Inflammatory macrophage (primary cell): ENCODE results near the gene FGF21.
"Not testable (repeated sequence)": the region's sequence is repeated elsewhere in the genome, so short reads cannot be mapped to it uniquely, and the experiment has no call there.

Source experiments
- DNase-seq, 2 donors: peaks; one replicate each; pipeline ENCODE4 v3.0.0-alpha.2; 2020 to 2022
- total RNA-seq, 18 experiments: gene quantifications; one replicate each; lab custom pipeline; 2026; ENCODE audit warnings: mixed read lengths in 6 of 18, inconsistent platforms in 2 of 18; lab: John Stamatoyannopoulos, UW

Gene FGF21, protein sequence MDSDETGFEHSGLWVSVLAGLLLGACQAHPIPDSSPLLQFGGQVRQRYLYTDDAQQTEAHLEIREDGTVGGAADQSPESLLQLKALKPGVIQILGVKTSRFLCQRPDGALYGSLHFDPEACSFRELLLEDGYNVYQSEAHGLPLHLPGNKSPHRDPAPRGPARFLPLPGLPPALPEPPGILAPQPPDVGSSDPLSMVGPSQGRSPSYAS
- total RNA-seq: 0 to 0.06 (median 0) reads per million in 18 experiments

DNA sequence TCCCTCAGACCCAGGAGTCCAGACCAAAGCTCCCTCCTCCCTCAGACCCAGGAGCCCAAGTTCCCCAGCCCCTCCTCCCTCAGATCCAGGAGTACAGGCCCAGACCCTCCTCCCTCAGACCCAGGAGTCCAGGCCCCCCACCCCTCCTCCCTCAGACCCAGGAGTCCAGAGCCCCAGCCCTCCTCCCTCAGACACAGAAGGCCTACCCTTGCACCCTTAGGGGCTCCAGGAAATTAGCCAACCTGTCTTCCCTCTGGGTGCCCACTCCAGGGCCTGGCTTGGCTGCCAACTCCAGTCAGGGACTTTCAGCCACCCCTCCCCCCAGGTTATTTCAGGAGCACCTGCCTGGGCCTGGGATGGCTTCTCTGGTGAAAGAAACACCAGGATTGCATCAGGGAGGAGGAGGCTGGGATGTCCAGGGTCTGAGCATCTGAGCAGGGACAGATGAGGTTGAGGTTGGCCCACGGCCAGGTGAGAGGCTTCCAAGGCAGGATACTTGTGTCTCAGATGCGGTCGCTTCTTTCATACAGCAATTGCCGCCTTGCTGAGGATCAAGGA is at the start of gene FGF21:
TSS of gene FGF21 (plus strand) at position 441 of the 558 bp plus-strand sequence. CDS start 713 bp downstream, outside the sequence.
- DNase-seq: no peak

DNA sequence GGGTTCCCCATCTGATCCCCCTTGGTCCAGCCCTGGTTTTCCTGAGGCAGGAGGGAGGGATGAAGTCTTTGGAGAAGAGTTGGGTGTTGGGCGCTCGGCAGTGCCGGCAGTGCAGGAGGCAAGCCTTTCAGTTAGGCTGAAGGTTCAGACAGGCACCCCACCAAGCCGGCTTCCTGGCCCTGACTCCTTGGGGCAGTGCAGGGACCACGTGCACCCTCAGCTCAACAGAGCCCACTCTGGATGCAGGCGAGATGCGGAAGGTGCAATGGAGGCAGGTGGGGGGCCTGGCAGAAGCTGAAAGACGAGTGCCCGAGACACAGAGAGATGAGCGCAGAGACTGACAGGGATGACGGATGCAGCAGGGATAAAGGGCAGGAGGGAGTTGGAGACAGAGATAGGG is 46.9 kb upstream of the FGF21 start:
- no peak for DNase-seq

DNA sequence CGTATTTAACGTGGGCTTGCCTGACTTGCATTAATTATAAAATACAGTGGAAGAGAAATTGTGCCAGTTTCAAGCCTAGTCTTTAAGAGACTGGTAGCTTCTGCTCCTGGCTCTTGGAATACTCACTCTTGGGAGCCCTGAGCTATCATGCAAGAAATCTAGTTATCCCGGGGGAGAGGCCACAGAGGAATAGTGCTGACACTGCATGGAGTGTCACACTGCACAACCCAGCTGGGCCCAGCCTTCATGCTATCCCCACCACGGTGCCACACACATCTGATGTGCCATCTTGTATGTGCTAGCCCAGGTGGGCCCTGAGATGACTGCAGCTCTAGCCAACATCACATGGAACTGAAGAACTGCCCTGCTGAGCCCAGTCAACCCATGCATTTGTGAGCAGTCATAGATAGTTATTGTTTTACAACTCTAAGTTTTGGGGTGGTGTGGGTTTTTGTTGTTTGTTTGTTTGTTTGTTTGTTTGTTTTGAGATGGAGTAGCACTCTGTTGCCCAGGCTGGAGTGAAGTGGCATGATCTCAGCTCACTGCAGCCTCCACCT is 44.1 kb upstream of the FGF21 start:
- no peak for DNase-seq

DNA sequence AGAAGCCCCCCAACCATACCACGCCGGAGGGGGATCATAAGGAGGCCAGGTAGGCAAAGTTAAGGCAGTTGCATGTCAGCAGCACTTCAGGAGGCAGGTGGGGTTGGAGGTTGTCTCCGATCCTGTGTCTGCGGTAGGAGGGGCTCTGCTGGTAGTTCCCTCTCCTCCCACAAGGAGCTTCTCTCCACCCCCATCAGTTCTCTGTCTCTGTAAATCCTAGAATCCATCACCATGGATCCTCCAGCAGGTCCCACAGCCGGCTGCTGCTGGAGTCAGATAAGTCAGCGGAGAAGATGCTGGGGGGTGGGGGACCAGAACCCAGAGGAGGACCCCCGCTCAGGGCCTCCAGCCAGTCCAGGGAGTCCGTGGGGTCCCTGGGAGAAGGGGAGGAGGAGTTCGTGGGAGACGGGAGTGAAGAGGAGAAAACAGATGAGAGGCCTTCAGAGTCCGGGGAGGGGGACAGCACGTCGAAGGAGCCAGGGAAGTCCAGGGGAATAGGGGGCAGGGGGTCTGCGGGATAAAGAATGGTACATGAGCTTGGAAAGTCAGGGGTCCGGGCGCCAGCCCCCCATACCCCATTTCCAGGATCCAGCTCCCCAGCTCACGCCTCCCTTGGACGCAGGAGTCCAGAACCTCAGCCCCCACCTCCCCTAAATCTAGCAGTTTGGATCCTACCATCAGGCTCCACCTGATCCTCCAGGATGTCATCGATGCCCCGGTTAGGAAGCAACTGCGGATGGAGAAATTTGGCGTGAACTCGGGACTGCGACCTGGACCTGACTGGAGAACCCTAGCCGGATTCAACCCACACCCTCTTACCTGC is 42.1 kb upstream of the FGF21 start:
- DNase-seq: no peak

DNA sequence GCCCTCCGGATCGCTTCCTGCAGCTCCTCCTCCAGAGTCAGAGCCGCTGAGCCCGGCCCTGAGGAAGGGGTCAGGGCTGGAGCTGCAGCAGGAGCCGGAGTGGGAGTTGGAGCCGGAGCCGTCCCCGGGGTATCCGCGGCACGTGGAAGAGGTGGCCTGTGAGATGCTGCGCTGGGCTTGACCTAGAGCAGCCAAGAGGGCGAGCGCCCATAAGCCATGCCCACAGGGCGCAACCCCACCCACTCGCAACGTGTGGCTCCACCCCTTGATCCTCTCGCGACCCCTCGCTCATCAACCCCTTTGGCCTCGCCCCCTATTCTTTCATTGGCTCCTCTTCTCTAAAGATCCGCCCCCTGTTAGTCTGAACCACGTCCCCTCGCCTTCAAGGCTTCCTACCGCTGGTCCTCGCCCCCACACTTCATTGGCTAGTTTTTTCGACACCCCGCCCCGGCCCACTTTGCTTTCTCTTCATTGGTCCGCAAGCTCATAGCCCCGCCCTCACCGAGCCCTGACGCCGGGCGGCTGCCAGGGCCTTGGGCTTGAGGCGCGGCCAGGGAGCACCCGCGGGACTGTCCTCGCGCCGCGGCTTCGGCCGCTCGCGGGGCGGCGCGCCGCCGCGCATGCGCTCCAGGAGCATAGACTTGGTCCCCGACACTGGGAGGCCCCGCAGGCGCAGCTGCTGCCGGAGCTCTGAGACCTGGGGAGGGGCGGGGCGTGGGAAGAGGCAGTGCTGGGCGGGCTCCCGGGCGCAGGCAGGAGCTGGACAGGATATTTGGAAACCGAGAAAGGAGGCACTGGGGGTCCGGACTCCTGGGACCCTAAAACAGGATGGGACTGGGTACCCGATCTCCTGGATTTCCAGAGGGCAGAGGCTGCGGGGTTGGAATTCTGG is 41.2 kb upstream of the FGF21 start:
- peak; percentile 99 for DNase-seq

DNA sequence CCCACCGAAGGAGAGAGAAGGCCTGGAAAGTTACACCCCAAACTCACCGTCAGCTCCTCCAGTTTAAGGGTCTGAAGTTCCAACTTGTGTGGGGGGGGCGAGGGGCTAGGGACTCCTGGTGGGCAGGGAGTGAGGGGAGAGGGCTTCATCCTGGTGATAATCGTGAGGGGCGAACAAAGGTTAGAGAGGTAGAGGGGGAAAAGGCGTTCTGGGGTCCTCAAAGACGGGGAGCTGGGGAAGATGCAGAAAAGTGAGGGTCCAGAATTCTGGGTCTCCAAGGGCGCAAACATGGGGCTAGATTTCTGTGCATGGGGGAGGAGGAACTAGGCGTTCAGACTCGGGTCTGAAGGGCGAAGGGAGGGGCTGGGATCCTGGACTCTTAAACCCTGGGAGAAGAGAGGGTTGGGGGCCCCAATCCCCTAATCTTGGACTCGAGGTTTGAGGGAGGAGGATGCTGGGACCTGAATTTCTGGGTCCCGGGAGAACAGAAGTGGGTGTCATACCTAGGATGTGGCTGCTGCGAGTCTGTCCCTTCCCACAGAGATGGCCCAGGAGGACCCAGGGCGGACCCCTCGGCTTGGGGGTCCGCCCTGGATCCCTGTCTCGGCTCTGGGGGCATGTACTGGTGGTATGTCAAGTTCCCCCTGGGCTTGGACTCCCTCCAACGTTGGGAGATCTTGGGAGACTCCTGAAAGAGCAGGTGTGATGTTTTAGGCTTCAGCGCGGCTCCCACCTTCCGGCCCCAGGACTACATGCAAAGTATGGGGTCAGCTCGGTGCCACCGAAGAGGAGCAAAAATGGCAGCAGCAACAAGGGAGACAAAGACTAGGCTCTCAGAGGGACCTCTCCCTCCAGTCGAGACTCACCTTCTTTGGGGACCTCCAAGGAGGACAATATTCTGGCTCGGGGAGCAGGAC is 40.3 kb upstream of the FGF21 start:
- DNase-seq: no peak

DNA sequence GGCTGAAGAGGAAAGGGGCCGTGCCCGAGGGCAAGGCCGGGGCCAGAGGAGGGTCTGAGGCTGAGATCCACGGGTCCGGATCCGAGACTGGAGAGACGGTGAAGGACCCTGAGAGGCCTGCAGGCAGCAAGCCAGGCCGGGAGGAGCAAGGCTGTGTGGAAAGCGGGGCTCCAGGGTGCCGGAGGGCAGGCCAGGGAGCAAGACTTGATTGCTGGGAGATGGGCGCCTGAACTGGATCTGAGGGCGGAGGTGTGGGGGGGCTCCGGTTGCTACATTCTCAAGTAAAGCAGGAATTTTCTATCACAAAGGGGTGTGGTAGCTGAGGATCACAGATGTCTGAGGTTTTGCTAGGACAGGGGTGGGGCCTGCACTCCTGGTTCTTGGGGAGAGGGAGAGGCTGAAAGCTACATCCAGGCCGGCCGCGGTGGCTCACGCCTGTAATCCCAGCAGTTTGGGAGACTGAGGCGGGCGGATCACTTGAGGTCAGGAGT is 39.6 kb upstream of the FGF21 start:
- DNase-seq: no peak

DNA sequence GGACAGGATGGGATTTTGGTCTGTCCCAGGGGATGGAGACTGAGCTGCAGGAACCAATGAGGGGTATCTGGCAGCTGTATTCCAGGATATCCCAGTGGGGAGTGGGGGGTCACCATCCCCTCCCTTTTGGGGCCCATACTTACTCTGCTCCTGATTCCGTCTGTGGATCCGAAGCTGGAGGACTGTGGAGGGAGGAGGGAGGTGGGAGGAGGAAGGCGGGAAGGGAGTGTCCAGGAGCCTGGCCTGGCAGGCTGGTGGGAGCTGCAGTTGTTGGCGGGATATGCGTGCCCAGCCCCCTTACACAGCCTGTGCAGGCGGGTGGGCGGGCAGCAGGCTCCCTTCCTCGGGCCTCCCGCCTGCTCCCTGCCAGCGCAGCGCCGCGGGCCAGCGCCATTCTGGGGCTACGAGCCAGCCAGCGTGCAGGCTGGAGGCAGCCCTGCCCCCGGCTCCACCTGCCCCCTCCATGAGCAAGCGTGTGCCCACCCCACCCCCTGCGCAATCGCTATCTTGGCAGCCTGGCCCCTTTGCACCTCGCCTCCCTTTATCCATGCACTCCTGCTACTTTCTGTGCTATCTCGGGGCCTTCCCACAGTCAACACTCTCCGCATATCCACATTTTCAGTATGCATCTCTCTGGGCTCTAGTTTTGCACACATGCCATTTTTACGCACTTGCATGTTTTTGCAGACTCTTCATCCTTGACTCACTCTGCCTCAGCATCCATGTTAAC is 38.6 kb upstream of the FGF21 start:
- DNase-seq: no peak

DNA sequence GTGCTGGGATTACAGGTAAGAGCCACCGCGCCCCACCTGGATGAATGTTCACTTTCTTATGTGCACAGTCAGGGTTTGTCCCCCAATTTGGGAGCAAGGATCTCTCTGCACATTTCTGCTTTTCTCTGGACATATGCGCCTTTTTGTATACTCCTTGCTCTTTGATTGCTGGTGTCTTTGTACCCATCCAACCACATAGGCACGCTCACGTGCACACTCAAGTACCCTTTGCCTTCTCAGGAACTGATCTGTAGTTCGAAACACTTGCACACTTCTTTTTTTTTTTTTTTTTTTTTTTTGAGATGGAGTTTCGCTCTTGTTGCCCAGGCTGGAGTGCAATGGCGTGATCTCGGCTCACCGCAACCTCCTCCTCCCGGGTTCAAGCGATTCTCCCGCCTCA is 37.2 kb upstream of the FGF21 start:
- not testable (repeated sequence) for DNase-seq

DNA sequence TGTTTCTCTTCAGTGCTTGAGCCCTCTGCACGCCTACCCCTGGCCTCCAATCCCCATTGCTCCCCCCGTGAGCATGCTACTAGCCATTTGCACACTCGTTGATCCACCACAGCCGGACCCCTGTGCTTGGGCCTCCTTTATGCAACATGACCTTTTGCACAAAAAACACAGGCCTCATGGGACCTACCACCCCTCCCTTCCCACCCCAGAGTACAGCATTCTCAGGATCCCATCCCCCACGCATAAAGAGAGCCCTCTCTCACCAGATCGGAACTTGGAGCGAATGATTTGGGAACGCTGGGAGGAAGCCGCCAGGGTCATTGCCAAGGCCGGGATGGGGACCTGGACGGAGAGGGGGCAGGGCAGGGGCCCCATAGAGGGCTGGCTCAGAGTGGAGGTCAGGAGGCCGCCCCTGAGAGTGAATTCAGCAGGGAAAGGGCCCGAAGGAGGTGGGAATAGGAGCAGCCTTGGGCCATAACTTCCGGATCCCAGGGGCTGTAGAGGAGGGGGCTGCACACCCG is 36.6 kb upstream of the FGF21 start:
- no peak for DNase-seq

DNA sequence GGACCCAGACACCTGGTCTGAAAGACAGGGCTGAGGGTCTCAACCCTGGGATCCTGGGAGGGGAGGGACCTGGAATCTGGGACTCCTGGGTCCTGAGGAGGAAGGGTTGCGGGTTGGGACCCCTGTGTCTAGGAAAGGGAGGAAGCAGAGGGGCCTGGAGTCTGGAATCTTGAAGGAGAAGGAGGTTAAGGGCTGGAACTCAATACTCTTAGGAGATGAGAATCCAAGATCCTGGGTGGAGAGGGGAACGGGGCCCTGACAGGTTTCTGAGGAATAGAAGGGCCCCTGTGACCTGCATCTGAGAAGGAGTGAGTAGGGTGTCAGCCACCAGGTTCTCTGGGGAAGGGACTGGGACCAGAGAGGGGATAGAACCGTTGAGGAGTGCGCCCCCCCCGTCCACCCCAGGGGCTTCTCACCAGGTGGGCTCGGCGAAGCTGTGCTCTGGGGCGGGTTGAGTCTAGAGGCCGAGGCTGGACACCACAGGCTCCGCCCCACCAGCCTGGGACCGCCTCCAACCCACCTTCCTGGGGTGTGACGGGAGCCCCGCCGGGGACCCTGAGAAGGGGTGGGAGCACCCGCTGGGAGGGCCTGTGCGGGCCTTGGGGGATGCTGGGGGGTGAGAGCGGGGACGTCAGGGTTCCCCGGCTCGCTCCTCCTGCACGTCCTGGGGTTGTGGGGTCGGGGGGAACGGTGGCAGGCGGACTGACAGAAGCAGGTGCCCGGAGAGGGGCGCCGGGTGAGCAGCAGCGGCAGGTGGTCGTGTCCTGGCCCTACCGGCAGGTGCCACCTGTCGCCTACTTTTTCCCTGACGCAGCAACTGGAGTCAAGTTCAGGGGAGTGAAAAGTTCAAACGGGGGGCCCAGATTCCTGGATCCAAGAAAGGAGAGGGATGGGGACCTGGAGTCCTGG is 35.8 kb upstream of the FGF21 start, which contains the start of gene MAMSTR:
TSS of gene MAMSTR (minus strand) at position 463 of the 909 bp plus-strand sequence. CDS start 694 bp downstream, outside the sequence.
- no peak for DNase-seq

DNA sequence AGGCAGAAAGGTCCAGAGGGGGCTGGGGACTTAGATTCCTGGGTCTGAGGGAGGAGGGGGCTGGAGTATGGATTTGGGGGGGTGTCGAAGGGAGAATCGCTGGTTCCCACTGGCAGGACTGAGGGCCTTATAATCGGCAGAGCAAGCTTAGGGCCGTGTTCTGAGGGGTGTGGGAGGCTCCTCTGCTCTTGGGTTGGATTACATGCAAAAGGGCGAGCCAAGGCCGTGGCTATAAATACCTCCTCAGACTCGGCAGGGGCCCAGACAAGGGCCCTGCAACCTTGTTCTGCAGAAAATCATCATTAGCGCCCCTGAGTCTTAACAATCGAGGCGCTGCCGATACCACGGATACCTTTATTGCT is 35.1 kb upstream of the FGF21 start:
- no peak for DNase-seq

DNA sequence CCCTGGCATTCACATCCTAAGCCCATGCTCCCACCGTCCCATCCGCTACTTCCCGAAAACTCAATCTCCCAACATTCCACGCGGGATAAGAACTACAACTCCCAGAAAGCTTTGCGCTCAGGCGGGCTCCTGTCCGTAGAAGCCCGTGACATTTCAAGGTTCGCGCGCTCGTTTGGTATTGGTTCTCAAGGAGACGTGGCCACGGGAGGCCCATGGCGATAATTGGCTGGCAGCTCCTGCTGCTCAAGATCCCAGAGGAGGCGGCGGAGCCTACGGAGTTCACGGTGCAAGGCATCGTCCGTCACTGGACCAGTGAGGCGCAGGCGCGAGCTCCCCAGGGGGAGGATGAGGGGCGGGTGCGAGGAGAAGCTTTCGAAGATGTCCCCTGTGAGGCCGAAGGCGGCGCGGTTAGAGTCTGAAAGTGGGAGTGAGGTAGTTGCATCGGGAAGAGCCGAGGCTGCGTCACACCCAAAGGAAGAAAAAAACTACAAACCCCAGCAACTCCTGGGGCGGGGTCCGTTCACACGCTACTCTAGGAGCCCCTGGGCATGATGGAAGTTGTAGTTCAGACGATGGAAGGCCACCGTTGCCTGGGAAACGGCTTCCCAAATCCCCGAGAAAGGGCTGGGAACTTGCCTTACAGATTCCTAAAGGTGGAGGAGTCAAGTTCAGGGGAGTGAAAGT is 34.6 kb upstream of the FGF21 start:
- peak; percentile 97 to 98 for DNase-seq

DNA sequence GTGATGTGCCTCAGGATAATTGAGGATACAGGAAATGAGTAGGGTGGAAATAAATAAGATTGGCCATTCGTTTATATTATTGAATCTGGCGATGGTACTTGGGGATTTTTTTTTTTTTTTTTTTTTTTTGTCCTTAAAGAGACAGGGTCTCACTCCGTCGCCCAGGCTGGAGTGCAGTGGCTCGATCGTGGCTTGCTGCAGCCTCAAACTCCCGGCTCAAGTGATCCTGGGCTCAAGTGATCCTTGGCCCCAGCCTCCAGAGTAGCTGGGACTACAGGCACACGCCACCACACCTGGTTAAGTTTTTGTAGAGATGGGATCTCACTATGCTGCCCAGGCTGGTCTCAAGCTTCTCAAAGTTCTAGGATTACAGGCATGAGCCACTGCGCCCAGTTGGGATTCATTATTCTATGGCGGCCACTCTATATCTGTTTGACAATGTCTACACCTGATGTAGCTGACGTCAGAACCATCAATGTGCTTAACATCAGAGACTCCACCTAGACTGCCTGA is 33.1 kb upstream of the FGF21 start:
- DNase-seq: no peak

DNA sequence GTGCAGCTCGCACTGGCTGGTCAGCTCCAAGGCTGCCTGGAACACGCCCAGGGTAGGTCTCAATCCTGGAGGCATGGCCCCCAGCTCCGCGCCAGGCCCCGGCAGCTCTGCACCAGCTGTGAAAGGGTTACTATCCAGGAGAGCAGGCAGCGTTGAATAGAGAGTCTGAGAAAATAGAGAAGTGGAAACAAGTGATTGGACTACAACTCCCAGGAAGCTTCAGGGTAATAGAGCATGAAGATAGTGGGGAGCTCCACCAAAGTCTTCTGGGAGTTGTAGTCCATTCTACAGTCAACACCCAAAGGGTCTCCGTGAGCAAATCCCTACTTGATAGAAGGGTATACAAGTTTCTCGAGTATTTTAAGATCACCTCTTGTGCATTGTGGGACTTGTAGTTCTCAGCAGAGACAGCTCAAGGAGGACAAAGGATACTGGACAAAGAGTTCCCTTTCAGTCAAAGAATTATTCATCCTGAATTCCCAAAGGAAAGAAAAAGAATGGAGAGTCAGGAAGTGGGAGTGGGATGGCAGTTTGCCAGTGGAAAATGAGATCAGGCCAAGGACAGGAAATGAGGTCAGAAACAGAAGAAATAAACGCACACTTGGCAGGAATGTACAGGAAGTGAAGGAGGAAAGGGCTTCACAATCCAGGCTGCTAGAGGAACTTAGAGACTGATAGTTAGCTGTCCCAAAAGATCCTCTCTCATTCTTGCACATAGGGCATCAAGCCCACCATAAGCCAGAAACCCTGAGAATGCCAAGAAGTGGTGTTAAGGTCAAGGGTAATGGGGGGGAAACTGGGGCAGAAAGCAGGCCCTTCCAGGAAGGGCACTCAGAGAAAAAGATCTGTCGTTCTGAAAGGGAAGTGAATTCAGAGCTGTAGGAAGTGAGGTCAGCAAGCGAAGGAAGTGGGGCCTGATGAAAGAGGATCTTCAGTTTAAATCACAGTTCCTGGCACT is 30.2 kb upstream of the FGF21 start:
- DNase-seq: peak; percentile 55 to 64

DNA sequence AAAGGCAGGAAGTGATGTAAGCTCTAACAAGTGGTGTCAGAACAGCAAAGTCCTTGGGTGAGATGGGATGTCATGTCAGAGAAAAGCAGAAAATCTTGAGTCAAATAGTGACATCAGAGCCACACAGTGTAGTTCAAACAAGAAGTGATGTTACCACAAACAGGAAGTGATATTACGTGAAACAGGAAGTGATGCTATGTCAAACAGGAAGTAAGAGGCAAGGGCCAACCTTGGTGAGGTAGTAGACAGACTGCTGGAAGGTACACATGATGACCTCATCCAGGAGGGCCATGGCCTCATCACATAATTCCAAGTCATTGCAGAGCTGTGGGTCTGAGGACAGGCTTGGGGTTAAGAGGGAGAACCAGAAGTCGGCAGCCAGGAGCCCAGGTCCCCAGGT is 28.8 kb upstream of the FGF21 start:
- peak; percentile 56 to 71 for DNase-seq
